GM19324 (cell line): ENCODE measurements around the gene FBXO11.
"Not testable (repeated sequence)": the region's sequence is repeated elsewhere in the genome, so short reads cannot be mapped to it uniquely, and the experiment has no call there.

Experiments
- ATAC-seq: cut with Tn5 transposase; IDR thresholded peaks from one replicate; pipeline ENCODE4 v1.9.1; 2021; ENCODE audit warnings: mild to moderate bottlenecking, moderate library complexity; ENCODE audit not compliant: unreplicated experiment, low FRiP score

The FBXO11 gene

GRCh38 chr2:47899915-47900816 lies 6.1 kb downstream of the FBXO11 start:
- ATAC-seq: no peak

DNA sequence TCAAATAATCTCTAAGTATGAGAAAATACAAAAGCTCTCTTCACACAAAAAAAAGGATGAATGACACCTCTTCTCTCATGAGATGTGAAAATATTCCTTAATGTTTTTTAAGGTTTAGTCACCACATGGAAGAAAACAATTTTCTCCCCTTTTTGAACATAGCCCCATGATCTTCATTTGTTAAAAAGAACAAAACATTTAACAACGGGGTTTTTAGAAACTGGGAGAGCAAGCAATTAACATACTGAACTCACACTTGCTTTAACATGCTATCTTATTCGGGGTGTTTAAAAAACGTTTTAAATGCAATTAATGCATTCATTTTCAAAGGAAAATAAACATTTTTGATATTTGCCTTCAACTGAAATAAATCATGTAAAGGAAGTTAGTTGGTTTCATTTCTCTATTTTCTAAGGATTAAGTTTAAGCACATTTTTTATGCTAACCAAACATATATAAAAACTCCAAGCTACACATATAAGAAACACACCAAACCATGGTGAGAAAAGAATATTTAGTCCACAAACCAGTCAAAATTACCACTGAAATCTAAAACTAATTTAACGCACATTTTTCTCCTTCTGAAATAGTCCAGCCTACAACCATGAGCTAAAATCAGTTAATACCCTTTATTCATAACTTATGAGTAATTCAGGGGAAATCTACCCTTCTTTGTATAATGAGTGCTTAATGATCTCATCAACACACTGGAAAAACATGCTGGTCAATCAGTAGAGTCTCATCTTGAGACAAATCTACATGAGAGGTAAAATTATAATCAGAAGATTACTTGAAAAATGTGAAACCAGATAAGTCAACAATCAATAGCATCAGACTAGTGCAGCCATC lies 8.2 kb downstream of the FBXO11 start:
- ATAC-seq: no peak

DNA sequence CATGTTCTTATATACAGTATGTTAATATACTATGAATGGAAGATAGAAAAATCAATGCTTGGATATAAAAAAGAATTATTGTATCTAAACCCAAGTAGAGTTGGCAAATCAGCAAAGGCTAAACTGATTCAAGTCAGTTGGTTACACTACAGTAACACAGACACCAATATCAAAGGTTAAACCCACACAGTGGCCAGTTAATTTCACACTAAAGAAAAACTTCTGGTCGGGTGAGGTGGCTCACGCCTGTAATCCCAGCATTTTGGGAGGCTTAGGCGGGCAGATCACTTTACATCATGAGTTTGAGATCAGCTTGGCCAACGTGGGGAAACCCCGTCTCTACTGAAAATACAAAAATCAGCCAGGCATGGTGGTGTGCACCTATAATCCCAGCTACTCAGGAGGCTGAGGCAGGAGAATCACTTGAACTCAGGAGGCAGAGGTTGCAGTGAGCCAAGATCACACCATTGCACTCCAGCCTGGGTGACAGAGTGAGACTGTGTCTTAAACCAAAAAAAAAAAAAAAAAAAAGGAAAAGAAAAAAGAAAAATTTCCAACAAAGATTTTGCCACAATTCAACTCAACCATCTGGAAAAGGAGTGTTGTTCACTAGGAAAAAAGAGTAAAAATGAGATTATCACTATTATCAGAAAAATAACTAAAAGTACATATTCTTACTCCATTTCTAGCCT lies 9.0 kb downstream of the FBXO11 start:
- ATAC-seq: not testable (repeated sequence)

DNA sequence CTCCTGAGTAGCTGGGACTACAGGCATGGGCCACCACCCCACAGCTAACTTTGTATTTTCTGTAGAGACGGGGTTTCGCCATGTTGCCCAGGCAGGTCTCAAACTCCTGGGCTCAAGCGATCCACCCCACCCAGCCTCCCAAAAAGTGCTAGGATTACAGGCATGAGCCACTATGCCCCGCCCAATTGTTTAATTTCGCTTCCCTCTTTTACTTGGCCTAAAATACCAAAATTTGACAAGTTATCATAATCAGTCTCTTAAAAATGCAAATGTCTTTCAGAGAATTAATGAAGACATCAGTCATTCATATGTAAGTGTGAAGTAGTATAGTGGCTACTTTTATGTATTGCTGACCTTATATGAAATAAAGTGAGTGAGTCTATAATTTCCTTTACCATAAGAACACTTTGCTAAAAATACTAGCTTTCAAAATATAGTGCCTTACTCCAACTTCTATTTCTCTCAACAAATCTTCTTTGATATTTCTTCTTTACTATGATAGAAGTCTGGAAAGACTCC lies 9.8 kb downstream of the FBXO11 start:
- ATAC-seq: no peak

GRCh38 chr2:47893771-47894170 lies 12.5 kb downstream of the FBXO11 start:
- ATAC-seq: no peak

DNA sequence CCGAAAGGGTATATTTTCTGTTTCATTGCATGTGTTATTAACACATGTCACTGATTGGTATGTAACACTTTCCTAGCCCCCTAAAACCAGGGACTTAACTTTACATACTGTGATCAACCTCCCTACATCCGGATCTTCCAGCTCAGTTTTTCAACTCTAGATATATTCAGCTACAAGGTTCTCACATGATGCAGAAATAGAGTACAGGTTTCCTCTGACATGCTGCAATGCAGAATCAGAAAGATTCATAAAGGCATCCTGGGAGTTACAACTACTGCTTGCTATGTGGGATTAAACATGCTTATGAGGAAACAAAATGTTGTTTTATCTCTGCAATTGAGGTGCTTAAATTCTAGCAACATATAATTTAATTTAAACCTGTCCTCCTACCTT lies 14.0 kb downstream of the FBXO11 start:
- ATAC-seq: no peak

GRCh38 chr2:47891369-47892337 lies 14.6 kb downstream of the FBXO11 start:
- ATAC-seq: no peak

GRCh38 chr2:47890711-47891368 lies 15.5 kb downstream of the FBXO11 start:
- ATAC-seq: no peak

GRCh38 chr2:47888581-47889280 lies 17.6 kb downstream of the FBXO11 start:
- ATAC-seq: no peak

- no peak for ATAC-seq
Observed at GRCh38 chr2:47876912-47877311, 29.4 kb downstream of the FBXO11 start.

- no peak for ATAC-seq
Observed at GRCh38 chr2:47872941-47873340, 33.4 kb downstream of the FBXO11 start.

DNA sequence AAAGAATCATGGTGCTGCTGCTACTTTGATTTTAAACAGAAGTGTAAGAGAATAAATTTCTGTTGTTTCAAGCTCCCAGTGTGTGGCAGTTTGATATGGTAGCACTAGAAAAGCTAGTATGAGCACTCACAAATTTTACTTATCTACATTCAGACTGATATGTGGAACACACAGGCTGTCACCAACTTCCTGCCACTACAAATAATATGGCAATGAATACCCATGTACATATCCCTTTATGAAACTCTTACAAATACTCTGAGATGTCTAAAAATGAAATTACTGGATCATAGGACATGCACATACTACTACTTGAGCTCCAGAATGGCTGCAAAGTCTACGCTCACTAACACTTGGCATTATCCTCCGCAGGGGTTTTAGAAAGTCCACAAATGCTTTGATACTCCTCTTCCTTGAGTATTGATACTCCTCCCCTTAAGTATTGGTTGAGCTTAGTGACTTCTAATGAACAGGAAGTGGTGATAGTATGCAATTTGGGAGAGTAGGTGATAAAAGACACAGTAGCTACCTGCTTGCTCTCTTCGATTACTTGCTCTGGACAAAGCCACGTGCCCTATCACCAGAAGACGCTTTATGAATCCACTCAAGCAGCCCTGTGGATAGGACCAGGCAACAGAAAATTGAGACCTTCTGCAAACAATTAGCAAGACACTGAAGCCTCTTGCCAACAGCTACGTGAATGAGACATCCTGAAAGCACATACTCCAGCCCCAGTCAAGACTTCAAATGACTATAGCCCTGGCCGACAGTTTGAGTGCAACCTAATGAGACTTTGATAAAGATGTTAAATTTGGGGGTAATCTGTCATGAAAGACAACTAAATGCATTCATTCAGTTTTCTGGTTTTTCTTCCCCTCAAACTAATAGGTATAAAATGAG lies 35.4 kb downstream of the FBXO11 start:
- no peak for ATAC-seq

DNA sequence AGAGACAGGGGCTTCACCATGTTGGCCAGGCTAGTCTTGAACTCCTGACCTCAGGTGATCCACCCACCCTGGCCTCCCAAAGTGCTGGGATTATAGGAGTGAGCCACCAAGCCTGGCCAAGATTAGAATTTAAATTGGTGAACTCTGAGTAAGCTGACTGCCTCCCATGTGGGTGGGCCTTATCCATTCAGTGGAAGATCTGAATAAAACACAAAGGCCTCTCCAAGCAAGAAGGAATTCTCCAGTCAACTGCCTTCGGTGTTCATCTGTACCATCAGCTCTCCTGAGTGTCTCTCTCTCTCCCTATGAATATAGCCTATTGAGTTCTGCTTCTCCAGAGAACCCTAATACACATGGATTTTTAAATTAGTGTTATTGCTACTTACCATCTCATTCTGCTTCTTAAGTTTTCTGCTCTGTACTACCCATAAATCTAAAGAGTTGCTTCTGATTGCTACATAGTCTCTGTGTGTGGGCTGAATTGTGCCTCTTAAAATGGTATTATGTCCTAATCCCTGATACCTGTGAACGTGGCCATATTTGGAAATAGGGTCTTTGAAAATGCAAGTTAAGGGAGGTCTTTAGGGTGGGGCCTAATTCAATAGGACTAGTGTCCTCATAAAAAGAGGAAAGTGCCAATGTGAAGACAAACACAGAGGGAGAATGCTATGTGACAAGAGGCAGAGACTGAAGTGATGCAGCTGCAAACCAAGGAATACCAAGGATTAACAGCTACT lies 36.3 kb downstream of the FBXO11 start:
- ATAC-seq: no peak

DNA sequence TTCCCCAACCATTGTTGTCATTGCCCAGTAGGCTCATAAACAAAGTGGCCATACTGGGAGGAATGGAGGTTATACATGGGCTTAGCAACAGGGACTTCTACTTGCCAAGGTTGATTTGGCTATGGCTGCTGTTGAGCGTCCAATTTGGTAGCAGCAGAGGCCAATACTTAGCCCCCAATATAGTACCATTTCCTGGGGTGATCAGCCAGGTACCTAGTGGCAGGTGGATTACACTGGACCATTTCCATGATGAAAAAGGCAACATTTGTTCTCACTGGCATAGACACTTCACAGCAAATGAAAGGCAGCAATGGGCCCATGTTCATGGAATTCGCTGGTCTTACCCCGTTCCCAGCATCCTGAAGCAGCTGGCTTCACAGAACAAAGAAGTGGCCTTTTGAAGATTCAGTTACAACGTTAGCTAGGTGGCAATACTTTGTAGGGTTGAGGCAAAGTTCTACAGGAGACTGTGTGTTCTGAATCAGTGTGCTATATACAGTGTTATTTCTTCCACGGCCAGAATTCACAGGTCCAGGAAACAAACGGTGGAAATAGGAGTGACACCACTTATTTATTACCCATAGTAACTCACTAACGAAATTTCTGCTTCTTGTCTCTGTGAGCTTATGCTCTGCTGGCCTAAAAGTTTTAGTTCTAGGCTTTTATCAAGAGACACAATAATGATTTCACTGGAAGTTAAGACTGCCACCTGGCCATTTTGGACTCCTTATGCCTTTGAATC lies 37.5 kb downstream of the FBXO11 start:
- ATAC-seq: no peak

GRCh38 chr2:47867205-47867604 lies 39.1 kb downstream of the FBXO11 start:
- ATAC-seq: no peak

- no peak for ATAC-seq
Observed at GRCh38 chr2:47864566-47864965, 41.7 kb downstream of the FBXO11 start.
